Endothelial cell of umbilical vein (primary cell): ENCODE measurements around the gene EXOC1. TPM values are rescaled to one million over a fixed set of nuclear protein-coding genes. Genes with fewer than 3 reads are reported as not detected.

Experiments used
- BruUV-seq: library from RNA; stranded (reverse); fragments of 400-500 nt; replicated peaks from 2 replicates; lab custom pipeline; 2021; lab: Mats Ljungman, UMichigan
- CTCF ChIA-PET: fragments of 300-600, 350-600 bp; sonication (Branson Sonifier 250); formaldehyde crosslinking; loops from one replicate; lab custom pipeline; 2021; ENCODE audit warnings: antibody characterized with exemption, inconsistent platforms; lab: Charles Lee
- POLR2A ChIA-PET: fragments of 300-600, 350-600 bp; sonication (Branson Sonifier 250); formaldehyde crosslinking; loops from one replicate; lab custom pipeline; 2021; ENCODE audit warnings: antibody characterized with exemption, inconsistent platforms; lab: Charles Lee
- DNase-seq: peaks from one replicate; pipeline ENCODE4 v3.0.0-alpha.2; 2011; ENCODE audit warnings: low read depth, low spot score
- FAIRE-seq: peaks from 2 replicates; lab custom pipeline; 2011; peaks lifted over from hg19 to GRCh38; lab: Jason Lieb, UNC
- H2AFZ ChIP-seq: 2 replicates; pipeline ENCODE4 v1.6.0; 2012; ENCODE audit warnings: low read depth, low read length, control low read depth, inconsistent platforms
- H3K27ac ChIP-seq: 2 replicates; pipeline ENCODE4 v1.5.1; 2011; ENCODE audit warnings: low read depth, mild to moderate bottlenecking, control low read depth, low read length, moderate library complexity; ENCODE audit not compliant: insufficient read depth
- H3K27me3 ChIP-seq, 2 experiments: 2 replicates each; pipeline versions ENCODE4 v1.6.0 to v1.6.1; 2011; ENCODE audit warnings: low read length in 2 of 2, mixed read lengths in 1 of 2; ENCODE audit not compliant: control insufficient read depth in 2 of 2, insufficient read depth in 2 of 2
- H3K36me3 ChIP-seq, 2 experiments: 2 replicates in 1 of 2; 3 replicates in 1 of 2; pipeline ENCODE4 v1.5.1; 2011; ENCODE audit warnings: low read length in 2 of 2, mild to moderate bottlenecking in 1 of 2, moderate library complexity in 1 of 2; ENCODE audit not compliant: control insufficient read depth in 2 of 2, insufficient read depth in 2 of 2; ENCODE audit errors: extremely low read depth in 1 of 2
- H3K4me1 ChIP-seq: 3 replicates; pipeline ENCODE4 v1.5.1; 2011; ENCODE audit warnings: mild to moderate bottlenecking, low read length; ENCODE audit not compliant: control insufficient read depth, insufficient read depth; ENCODE audit errors: extremely low read depth
- H3K4me2 ChIP-seq: 2 replicates; pipeline ENCODE4 v1.6.1; 2011; ENCODE audit warnings: low read length, control low read depth, mixed read lengths; ENCODE audit not compliant: insufficient read depth
- H3K4me3 ChIP-seq, 3 experiments: fragments of 200-600 bp in 1 of 3; sonication (generic), shearing (Covaris generic) in 1 of 3; replicated peaks in 1 of 3; 2 replicates each; pipeline ENCODE4 v1.5.1; 2011 to 2016; ENCODE audit warnings: control low read depth in 3 of 3, low read length in 3 of 3, mild to moderate bottlenecking in 2 of 3, inconsistent platforms in 1 of 3, low read depth in 1 of 3, moderate library complexity in 1 of 3; ENCODE audit not compliant: insufficient read depth in 1 of 3
- H3K79me2 ChIP-seq: 2 replicates; pipeline ENCODE4 v1.6.0; 2012; ENCODE audit warnings: low read length, inconsistent platforms; ENCODE audit not compliant: control insufficient read depth, insufficient read depth
- H3K9ac ChIP-seq: replicated peaks from 2 replicates; pipeline ENCODE3; 2011; ENCODE audit warnings: low read length, control low read depth; ENCODE audit not compliant: insufficient read depth; ENCODE audit errors: extremely low read depth
- H3K9me1 ChIP-seq: replicated peaks from 3 replicates; pipeline ENCODE4 v1.6.0; 2011; ENCODE audit warnings: mild to moderate bottlenecking, low read length; ENCODE audit not compliant: control insufficient read depth, insufficient read depth; ENCODE audit errors: extremely low read depth
- H3K9me3 ChIP-seq: replicated peaks from 2 replicates; pipeline ENCODE4 v1.5.1; 2012; ENCODE audit warnings: low read length, inconsistent platforms; ENCODE audit not compliant: control insufficient read depth, insufficient read depth
- H4K20me1 ChIP-seq: replicated peaks from 2 replicates; pipeline ENCODE3; 2011; ENCODE audit warnings: mild to moderate bottlenecking, low read length; ENCODE audit not compliant: control insufficient read depth, insufficient read depth; ENCODE audit errors: extremely low read depth
- CTCF ChIP-seq, 2 donors: IDR thresholded peaks; 1 replicate in 1 of 2; 2 replicates in 1 of 2; pipeline ENCODE4 v1.5.1; 2011; ENCODE audit warnings: low read length in 2 of 2, mild to moderate bottlenecking in 2 of 2, moderate library complexity in 2 of 2, control low read depth in 1 of 2, inconsistent platforms in 1 of 2, low read depth in 1 of 2; ENCODE audit not compliant: insufficient read depth in 1 of 2; ENCODE audit errors: extremely low read depth in 1 of 2
- EZH2 ChIP-seq: IDR thresholded peaks from 2 replicates; pipeline ENCODE4 v1.6.1; 2012; ENCODE audit warnings: borderline replicate concordance, low read depth, mild to moderate bottlenecking, moderate library complexity, low read length, inconsistent platforms; ENCODE audit not compliant: severe bottlenecking
- FOS ChIP-seq: IDR thresholded peaks from 2 replicates; pipeline ENCODE4 v1.6.1; 2011; ENCODE audit warnings: mild to moderate bottlenecking, low read length, moderate library complexity, borderline replicate concordance; ENCODE audit not compliant: insufficient read depth
- GATA2 ChIP-seq: IDR thresholded peaks from 2 replicates; pipeline ENCODE4 v1.7.0; 2011; ENCODE audit warnings: low read depth, mild to moderate bottlenecking, moderate library complexity, mixed read lengths, low read length; ENCODE audit not compliant: insufficient read length, insufficient read depth
- JUN ChIP-seq: IDR thresholded peaks from 2 replicates; pipeline ENCODE4 v1.6.1; 2011; ENCODE audit warnings: borderline replicate concordance, low read depth; ENCODE audit not compliant: insufficient read length, insufficient read depth
- MAX ChIP-seq: IDR thresholded peaks from 2 replicates; pipeline ENCODE4 v1.6.1; 2011; ENCODE audit not compliant: insufficient read depth, insufficient read length
- POLR2A ChIP-seq: IDR thresholded peaks from 2 replicates; pipeline ENCODE4 v1.6.1; 2012; ENCODE audit warnings: low read depth, mild to moderate bottlenecking, control low read depth, low read length
- POLR2AphosphoS5 ChIP-seq: IDR thresholded peaks from 2 replicates; pipeline ENCODE4 v1.6.1; 2012; ENCODE audit warnings: low read depth, mild to moderate bottlenecking, control low read depth, low read length, moderate library complexity; ENCODE audit not compliant: insufficient read depth
- dilution Hi-C: fragments of 300-500 bp; cut with MboI; formaldehyde crosslinking; loops from one replicate; pipeline ENCODE4 v1.15.0; 2019; ENCODE audit warnings: low sequenced_read_pairs; ENCODE audit not compliant: extremely low pct_ligation_motif_present
- intact Hi-C: fragments of 100-400 bp; cut with micrococcal nuclease; formaldehyde crosslinking; loops from one replicate; pipeline ENCODE4 v1.10.0; 2022
- polyA plus RNA-seq, 4 experiments: library from polyadenylated mRNA; depleted of rRNA in 3 of 4; stranded (reverse) in 3 of 4; unstranded in 1 of 4; fragments of >200 nt; gene quantifications; 2 replicates each; pipeline versions ENCODE4 v1.2.1 to v1.2.3, GENCODE V29; 2011 to 2012; ENCODE audit warnings: missing spikeins in 1 of 4
- total RNA-seq: library from RNA; stranded (reverse); gene quantifications from 2 replicates; pipeline ENCODE4 v1.2.3, GENCODE V29; 2021

EXOC1 gene
- total and polyA plus RNA-seq, 2 donors (not counting 3 experiments of a cell fraction or from before 2014, with no cell fraction given), result 11.6 to 33.3 TPM

- TF ChIP-seq EZH2, result no peak
- peak; percentile 65 to 68 for TF ChIP-seq CTCF (IDR thresholded peaks at IDR 0.05; ENCODE audit: extremely low read depth in 1 of 2, insufficient read depth in 1 of 2, low read depth in 1 of 2, low read length in 2 of 2)
- no peak for TF ChIP-seq POLR2AphosphoS5
- no peak for TF ChIP-seq MAX
- no peak for TF ChIP-seq GATA2
- TF ChIP-seq JUN, result no peak
- TF ChIP-seq FOS, result no peak
- TF ChIP-seq POLR2A, result no peak
- Histone ChIP-seq H3K4me3 (no peak overlapping the region), H3K27ac (peak overlapping the region; percentile 55), H3K4me2 (peak overlapping the region; percentile 90), H3K27me3 (no peaks in the 10 kb centered on the region), H2AFZ (no peak overlapping the region), H3K4me1 (peaks cover 21% of the 10 kb centered on the region), H4K20me1 (no peaks in the 10 kb centered on the region), H3K9me1 (no peaks in the 10 kb centered on the region), H3K36me3 (peaks cover 3 to 10% of the 10 kb centered on the region in 2 experiments), H3K9ac (peak overlapping the region; percentile 55), H3K9me3 (no peaks in the 10 kb centered on the region), H3K79me2 (no peaks in the 10 kb centered on the region)
- FAIRE-seq (peak; percentile 57), DNase-seq (peak; percentile 78)
- ChIA-PET CTCF (interaction anchor here (0.6 to 4.4 kb wide), 35 partner anchors 9 to 937 kb away, joined by 3 to 24 read pairs (median 7); partner anchors contain the start of genes CEP135, CLOCK, EXOC1 and SRD5A3), POLR2A (interaction anchor here (0.7 to 1.9 kb wide), 2 partner anchors 13 to 60 kb away, joined by 4 to 6 read pairs; partner anchors contain the start of gene EXOC1)
- dilution Hi-C loops (no loop called here), intact Hi-C loops (loop anchor here (1.0 to 10.0 kb wide), 9 partner anchors 14 to 892 kb away; partner anchors contain the start of genes CEP135, EXOC1 and SRD5A3)
- BruUV-seq, result no TSS peak
Observed at GRCh38 chr4:55866973-55867574, 13.6 kb downstream of the EXOC1 start.
